ENCODE measurements around the gene FMN1. TPM values are rescaled to one million over a fixed set of nuclear protein-coding genes. Genes with fewer than 3 reads are reported as not detected.

The FMN1 gene
- total and polyA plus RNA-seq, 7 donors = 0.21 to 20.0 (median 2.5) TPM

GRCh38 chr15:32840507-32841245 is 353.8 kb downstream of the FMN1 start:
- H3K36me3 ChIP-seq (ENCODE audit: insufficient read depth in 1 of 2, low read depth in 1 of 2) = no peaks in the 10 kb centered on the region
- no peak overlapping the region for H3K27ac ChIP-seq
- peaks cover 0 to 2% (median 2%) of the 10 kb centered on the region in 3 donors for H3K27me3 ChIP-seq (ENCODE audit: insufficient read depth in 3 of 3, low read length in 2 of 3)
- DNase-seq = no peak
- H3K4me3 ChIP-seq = no peak overlapping the region
- no peaks in the 10 kb centered on the region for H3K9me3 ChIP-seq
- ATAC-seq = peak in 1 of 4 donors; percentile 27
- intact Hi-C loops (cut with DNase I) = loop anchor here in 1 of 2 donors (10.0 kb wide), 1 partner anchor 176 kb away; no protein-coding TSS in a partner anchor
- WGBS, 3 donors = 21 to 30% (median 22%) methylated on average over 6 of the region's 6 CpGs
- TF ChIP-seq CTCF (IDR thresholded peaks at IDR 0.05) = no peak
- H3K4me1 ChIP-seq = no peaks in the 10 kb centered on the region

GRCh38 chr15:32838820-32839219 is 355.7 kb downstream of the FMN1 start:
- WGBS, 3 donors = 38 to 51% (median 40%) methylated on average over 8 of the region's 8 CpGs
- peaks cover 0 to 2% (median 2%) of the 10 kb centered on the region in 3 donors for H3K27me3 ChIP-seq (ENCODE audit: insufficient read depth in 3 of 3, low read length in 2 of 3)
- intact Hi-C loops (cut with DNase I) = no loop called here
- DNase-seq = peak; percentile 34 to 59
- no peak overlapping the region for H3K27ac ChIP-seq
- no peak overlapping the region for H3K4me3 ChIP-seq
- no peaks in the 10 kb centered on the region for H3K36me3 ChIP-seq (ENCODE audit: insufficient read depth in 1 of 2, low read depth in 1 of 2)
- no peaks in the 10 kb centered on the region for H3K9me3 ChIP-seq
- H3K4me1 ChIP-seq = no peaks in the 10 kb centered on the region
- no peak for TF ChIP-seq CTCF (IDR thresholded peaks at IDR 0.05)
- peak; percentile 20 to 74 (median 35) for ATAC-seq

GRCh38 chr15:32838338-32838737 is 356.2 kb downstream of the FMN1 start:
- ATAC-seq = no peak
- no peaks in the 10 kb centered on the region for H3K4me1 ChIP-seq
- DNase-seq = no peak
- no peaks in the 10 kb centered on the region for H3K9me3 ChIP-seq
- no peak overlapping the region for H3K27ac ChIP-seq
- TF ChIP-seq CTCF (IDR thresholded peaks at IDR 0.05) = no peak
- peaks cover 0 to 2% (median 2%) of the 10 kb centered on the region in 3 donors for H3K27me3 ChIP-seq (ENCODE audit: insufficient read depth in 3 of 3, low read length in 2 of 3)
- H3K4me3 ChIP-seq = no peak overlapping the region
- intact Hi-C loops (cut with DNase I) = no loop called here
- WGBS, 3 donors = 69 to 80% (median 76%) methylated on average over 7 of the region's 7 CpGs
- H3K36me3 ChIP-seq (ENCODE audit: insufficient read depth in 1 of 2, low read depth in 1 of 2) = no peaks in the 10 kb centered on the region

GRCh38 chr15:32837935-32838334 is 356.6 kb downstream of the FMN1 start:
- intact Hi-C loops (cut with DNase I) = no loop called here
- Histone ChIP-seq H3K27me3 (ENCODE audit: insufficient read depth in 3 of 3, low read length in 2 of 3) (peaks cover 0 to 2% (median 2%) of the 10 kb centered on the region in 3 donors), H3K9me3 (no peaks in the 10 kb centered on the region), H3K36me3 (ENCODE audit: insufficient read depth in 1 of 2, low read depth in 1 of 2) (no peaks in the 10 kb centered on the region), H3K4me3 (no peak overlapping the region), H3K27ac (no peak overlapping the region), H3K4me1 (no peaks in the 10 kb centered on the region)
- DNase-seq = no peak
- 85 to 86% (median 86%) methylated on average over 8 of the region's 8 CpGs for WGBS, 3 donors
- no peak for TF ChIP-seq CTCF (IDR thresholded peaks at IDR 0.05)
- no peak for ATAC-seq

All from psoas muscle (tissue), 8 donors.